Activated CD8-positive, alpha-beta T cell treated with anti-CD3 and anti-CD28 coated beads for 36 hours (primary cell): ENCODE measurements around the gene ROR2. TPM values are rescaled to one million over a fixed set of nuclear protein-coding genes. Genes with fewer than 3 reads are reported as not detected.

Source experiments
- ATAC-seq: fragments of 200-7000 bp; cut with Tn5 transposase; one replicate; pipeline ENCODE4 v1.10.0; 2021; ENCODE audit warnings: mild to moderate bottlenecking, moderate library complexity
- CTCF ChIA-PET: fragments of 350-600 bp; sonication (Branson Sonifier 250); formaldehyde crosslinking; loops from one replicate; lab custom pipeline; 2021; ENCODE audit warnings: antibody characterized with exemption; lab: Charles Lee
- POLR2A ChIA-PET: fragments of 350-600 bp; sonication (Branson Sonifier 250); formaldehyde crosslinking; loops from one replicate; lab custom pipeline; 2021; ENCODE audit warnings: antibody characterized with exemption; lab: Charles Lee
- DNase-seq: peaks from one replicate; pipeline ENCODE4 v3.0.0-alpha.2; 2020
- H3K27ac Mint-ChIP-seq: one replicate; pipeline ENCODE4 v1.8.0; 2021; ENCODE audit warnings: mild to moderate bottlenecking, mixed read lengths
- H3K27me3 Mint-ChIP-seq: one replicate; pipeline ENCODE4 v1.8.0; 2021; ENCODE audit warnings: mixed read lengths
- H3K36me3 Mint-ChIP-seq: one replicate; pipeline ENCODE4 v1.8.0; 2021; ENCODE audit warnings: low read depth, mixed read lengths
- H3K4me1 Mint-ChIP-seq: one replicate; pipeline ENCODE4 v1.8.0; 2021; ENCODE audit warnings: low read depth, mixed read lengths
- H3K4me3 Mint-ChIP-seq: one replicate; pipeline ENCODE4 v1.8.0; 2021; ENCODE audit warnings: mild to moderate bottlenecking, moderate library complexity, mixed read lengths
- H3K9me3 Mint-ChIP-seq: one replicate; pipeline ENCODE4 v1.8.0; 2021; ENCODE audit warnings: mixed read lengths
- intact Hi-C: fragments of 100-400 bp; cut with micrococcal nuclease; formaldehyde crosslinking; loops from one replicate; pipeline ENCODE4 v1.10.0; 2022
- total RNA-seq, 2 experiments: library from RNA; stranded (reverse); gene quantifications; one replicate each; pipeline ENCODE4 v1.2.3, GENCODE V29; 2021
- TF ChIP-seq, protein P1 (sequence below): fragments of 200-600 bp; IDR thresholded peaks from one replicate; pipeline ENCODE4 v1.8.0; 2022; ENCODE audit warnings: antibody characterized with exemption, mild to moderate bottlenecking

Gene ROR2
- total RNA-seq: not detected

DNA sequence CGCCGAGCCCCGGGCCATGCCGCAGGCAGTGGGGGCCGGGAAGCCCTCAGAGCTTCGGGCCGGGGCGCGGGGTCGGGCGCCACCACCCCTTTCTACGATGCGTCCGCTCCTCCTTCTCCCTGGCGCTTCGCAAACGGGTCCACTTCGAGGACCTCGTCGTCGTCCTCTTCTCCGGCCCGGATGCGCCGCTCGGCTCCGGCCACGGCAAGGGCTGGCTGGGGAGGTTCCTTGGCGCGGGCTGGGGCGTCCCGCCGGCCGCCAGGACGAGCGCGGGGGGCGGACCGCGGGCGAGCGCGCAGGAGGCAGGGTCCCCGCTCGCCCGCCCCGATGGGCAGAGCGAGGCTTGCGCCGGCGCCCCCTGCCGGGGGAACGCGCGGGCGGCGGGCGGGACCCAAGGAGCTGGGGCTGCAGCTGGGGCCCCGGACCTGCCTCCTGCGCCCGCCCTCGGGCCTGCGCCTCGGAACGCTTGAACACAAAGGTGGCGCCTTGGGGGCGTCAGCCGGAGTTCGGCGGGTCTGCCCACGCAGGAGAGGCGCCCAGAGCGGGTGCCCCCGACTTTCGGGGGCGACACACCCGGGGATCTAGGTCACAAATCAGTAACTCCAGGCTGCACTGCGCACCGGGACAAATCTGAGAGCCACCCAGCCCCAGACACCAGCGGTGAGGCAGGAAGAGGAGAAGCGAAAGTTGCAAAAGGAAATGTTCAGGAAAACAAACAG, at the start of gene ROR2:
Gene ROR2, minus strand, starts transcription at position 283 of the 719 bp plus-strand sequence.
- Mint-ChIP-seq H3K4me3 (peak within 1 kb of the TSS; percentile 38), H3K9me3 (no peaks in the 10 kb centered on the region), H3K27me3 (peaks cover 67% of the 10 kb centered on the region), H3K4me1 (peaks cover 4% of the 10 kb centered on the region), H3K36me3 (no peaks in the 10 kb centered on the region), H3K27ac (no peak within 1 kb of the TSS)
- POLR2A ChIA-PET: interaction anchor here (0.9 kb wide), 1 partner anchor 216 kb away, joined by 3 read pairs; no protein-coding TSS in a partner anchor
- DNase-seq (peak; percentile 64), ATAC-seq (peak; percentile 94)
- intact Hi-C loops: loop anchor here (5.0 kb wide), 1 partner anchor 173 kb away; no protein-coding TSS in a partner anchor
- CTCF ChIA-PET: interaction anchor here (0.6 to 2.7 kb wide), 29 partner anchors 9 to 1139 kb away, joined by 3 to 13 read pairs (median 3); no protein-coding TSS in a partner anchor
- TF ChIP-seq, protein P1, sequence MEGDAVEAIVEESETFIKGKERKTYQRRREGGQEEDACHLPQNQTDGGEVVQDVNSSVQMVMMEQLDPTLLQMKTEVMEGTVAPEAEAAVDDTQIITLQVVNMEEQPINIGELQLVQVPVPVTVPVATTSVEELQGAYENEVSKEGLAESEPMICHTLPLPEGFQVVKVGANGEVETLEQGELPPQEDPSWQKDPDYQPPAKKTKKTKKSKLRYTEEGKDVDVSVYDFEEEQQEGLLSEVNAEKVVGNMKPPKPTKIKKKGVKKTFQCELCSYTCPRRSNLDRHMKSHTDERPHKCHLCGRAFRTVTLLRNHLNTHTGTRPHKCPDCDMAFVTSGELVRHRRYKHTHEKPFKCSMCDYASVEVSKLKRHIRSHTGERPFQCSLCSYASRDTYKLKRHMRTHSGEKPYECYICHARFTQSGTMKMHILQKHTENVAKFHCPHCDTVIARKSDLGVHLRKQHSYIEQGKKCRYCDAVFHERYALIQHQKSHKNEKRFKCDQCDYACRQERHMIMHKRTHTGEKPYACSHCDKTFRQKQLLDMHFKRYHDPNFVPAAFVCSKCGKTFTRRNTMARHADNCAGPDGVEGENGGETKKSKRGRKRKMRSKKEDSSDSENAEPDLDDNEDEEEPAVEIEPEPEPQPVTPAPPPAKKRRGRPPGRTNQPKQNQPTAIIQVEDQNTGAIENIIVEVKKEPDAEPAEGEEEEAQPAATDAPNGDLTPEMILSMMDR: peak; percentile 51

DNA sequence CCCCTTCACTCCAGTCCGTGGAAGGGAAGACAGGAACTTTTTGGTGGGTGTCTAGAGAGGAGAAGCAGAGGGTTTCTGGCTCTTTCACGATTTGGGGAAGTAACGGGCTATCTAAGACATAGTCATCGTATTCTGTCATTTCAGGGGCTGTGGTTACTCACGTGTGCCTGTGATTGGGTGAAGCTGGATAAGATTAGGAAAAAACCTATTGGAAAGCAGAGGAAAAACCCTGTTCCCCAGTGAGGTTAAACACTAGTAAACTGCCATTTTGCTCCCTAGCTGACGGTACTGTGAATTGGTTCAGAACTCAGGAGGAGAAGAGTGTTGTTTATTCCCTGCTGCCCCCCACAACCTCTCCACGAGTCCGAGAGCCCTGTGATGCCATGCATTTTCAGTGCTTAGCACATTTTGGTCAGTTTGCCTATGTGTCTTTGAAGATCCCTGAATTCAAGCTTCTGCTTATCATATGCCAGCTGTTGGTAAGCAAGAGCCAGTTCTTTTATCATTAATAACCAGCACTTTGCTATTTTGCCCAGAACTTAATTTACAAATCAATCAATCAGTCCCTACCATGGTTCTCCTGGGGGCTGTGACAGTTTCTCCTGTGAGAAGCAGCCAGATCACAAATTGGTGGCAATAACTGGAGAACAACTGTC, 45.1 kb upstream of the ROR2 start:
- Mint-ChIP-seq H3K4me3 (no peak overlapping the region), H3K9me3 (no peaks in the 10 kb centered on the region), H3K36me3 (no peaks in the 10 kb centered on the region), H3K27me3 (peaks cover 18% of the 10 kb centered on the region), H3K27ac (no peak overlapping the region), H3K4me1 (no peaks in the 10 kb centered on the region)
- intact Hi-C loops: no loop called here
- POLR2A ChIA-PET: no interaction called here
- DNase-seq (no peak), ATAC-seq (no peak)
- TF ChIP-seq, protein P1: no peak
- CTCF ChIA-PET: interaction anchor here (1.0 kb wide), 1 partner anchor 722 kb away, joined by 3 read pairs; no protein-coding TSS in a partner anchor

DNA sequence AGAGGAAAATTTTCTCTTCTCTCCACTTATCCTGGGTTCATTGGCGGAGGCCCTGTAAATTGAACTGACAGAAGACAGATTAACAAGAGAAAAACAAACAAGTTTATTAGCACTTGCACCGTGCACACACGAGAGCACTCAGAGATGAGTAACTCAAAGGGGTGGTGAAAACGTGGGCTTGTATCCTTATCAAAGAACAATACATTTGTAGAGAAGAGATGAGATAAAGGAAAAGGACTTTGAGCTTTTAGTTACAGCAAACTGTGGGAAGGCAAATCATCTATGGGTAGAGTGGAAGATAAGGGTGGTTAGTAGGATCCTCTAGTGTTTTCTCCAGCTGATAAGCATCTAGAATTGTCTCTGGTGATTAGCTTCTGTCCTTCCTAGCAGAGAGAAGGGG, 44.4 kb upstream of the ROR2 start:
- Mint-ChIP-seq H3K27me3 (peaks cover 18% of the 10 kb centered on the region), H3K36me3 (no peaks in the 10 kb centered on the region), H3K9me3 (no peaks in the 10 kb centered on the region), H3K4me3 (no peak overlapping the region), H3K4me1 (no peaks in the 10 kb centered on the region), H3K27ac (no peak overlapping the region)
- ATAC-seq (no peak), DNase-seq (no peak)
- ChIA-PET POLR2A (no interaction called here), CTCF (interaction anchor here (1.0 kb wide), 1 partner anchor 723 kb away, joined by 3 read pairs; no protein-coding TSS in a partner anchor)
- intact Hi-C loops: no loop called here
- TF ChIP-seq, protein P1: no peak

DNA sequence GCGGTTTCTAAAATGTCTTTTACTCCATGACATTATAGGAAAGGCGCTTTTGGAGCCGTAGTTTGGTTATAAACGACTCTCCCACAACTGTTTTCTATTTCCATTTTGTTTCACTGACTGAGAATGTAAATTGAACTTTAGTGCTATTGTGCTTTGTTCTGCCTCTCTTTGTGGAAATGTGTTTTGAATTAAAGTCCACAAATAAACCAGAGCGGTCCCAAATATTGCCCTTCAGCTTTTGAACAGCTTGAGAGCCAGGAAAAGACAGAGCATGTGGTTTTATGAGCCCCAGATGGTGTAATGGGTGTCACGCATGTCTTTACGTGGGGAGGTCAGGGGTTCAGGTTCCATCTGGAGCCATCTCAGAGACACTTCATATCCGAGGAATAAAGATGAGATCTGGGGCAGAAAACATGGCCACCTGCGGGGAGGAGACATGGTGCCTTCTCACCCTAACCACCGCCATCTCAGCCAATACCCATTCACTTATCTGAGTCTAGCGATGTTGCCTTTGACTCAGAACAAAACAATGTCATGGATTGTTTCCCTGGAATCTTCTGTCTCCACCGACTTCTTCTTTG, 42.5 kb upstream of the ROR2 start:
- ATAC-seq: no peak
- H3K4me1 Mint-ChIP-seq: no peaks in the 10 kb centered on the region
- TF ChIP-seq, protein P1: no peak
- no peaks in the 10 kb centered on the region for H3K9me3 Mint-ChIP-seq
- CTCF ChIA-PET: no interaction called here
- no peak overlapping the region for H3K4me3 Mint-ChIP-seq
- H3K27ac Mint-ChIP-seq: no peak overlapping the region
- intact Hi-C loops: no loop called here
- H3K27me3 Mint-ChIP-seq: peaks cover 20% of the 10 kb centered on the region
- H3K36me3 Mint-ChIP-seq: no peaks in the 10 kb centered on the region
- DNase-seq: no peak
- POLR2A ChIA-PET: no interaction called here
